SU-DHL-6 (cell line): ENCODE data around the gene NLGN1.

Experiments used
- EZH2phosphoT487 ChIP-seq: fragments of 200-600 bp; sonication (generic), shearing (Covaris generic); conservative IDR thresholded peaks from 2 replicates; pipeline ENCODE4 v1.6.1; 2018; ENCODE audit warnings: mild to moderate bottlenecking, antibody characterized with exemption, low read length, moderate library complexity, mixed read lengths
- TF ChIP-seq, protein P1 (sequence below): fragments of 200-600 bp; sonication (generic); IDR thresholded peaks from one replicate; pipeline ENCODE4 v1.5.1; 2017; ENCODE audit warnings: antibody characterized with exemption, mild to moderate bottlenecking, low read length, moderate library complexity; ENCODE audit not compliant: insufficient read depth, poor library complexity, severe bottlenecking

DNA sequence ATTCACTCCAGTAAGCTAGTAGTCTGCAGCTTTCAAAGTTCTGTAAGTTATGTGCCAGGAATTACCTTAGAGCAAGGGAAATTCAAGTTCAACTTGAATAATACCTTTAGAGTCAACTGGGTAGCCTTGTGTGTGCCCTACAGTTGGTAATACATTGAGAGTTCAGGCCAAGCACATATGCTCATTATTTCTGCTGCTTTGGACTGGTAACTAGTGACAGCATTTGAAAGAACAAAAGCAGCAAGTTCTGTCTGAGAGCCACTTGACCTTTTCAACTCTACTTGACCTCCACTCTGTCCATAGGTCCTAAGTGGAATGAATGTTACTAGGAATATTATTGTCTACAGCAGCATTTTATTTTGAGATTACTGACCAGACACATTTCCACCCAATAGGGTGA, 723.5 kb downstream of the NLGN1 start:
- TF ChIP-seq, protein P1, sequence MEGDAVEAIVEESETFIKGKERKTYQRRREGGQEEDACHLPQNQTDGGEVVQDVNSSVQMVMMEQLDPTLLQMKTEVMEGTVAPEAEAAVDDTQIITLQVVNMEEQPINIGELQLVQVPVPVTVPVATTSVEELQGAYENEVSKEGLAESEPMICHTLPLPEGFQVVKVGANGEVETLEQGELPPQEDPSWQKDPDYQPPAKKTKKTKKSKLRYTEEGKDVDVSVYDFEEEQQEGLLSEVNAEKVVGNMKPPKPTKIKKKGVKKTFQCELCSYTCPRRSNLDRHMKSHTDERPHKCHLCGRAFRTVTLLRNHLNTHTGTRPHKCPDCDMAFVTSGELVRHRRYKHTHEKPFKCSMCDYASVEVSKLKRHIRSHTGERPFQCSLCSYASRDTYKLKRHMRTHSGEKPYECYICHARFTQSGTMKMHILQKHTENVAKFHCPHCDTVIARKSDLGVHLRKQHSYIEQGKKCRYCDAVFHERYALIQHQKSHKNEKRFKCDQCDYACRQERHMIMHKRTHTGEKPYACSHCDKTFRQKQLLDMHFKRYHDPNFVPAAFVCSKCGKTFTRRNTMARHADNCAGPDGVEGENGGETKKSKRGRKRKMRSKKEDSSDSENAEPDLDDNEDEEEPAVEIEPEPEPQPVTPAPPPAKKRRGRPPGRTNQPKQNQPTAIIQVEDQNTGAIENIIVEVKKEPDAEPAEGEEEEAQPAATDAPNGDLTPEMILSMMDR, result no peak
- no peak for TF ChIP-seq EZH2phosphoT487
